Measurements from ENCODE around the gene AKT3. TPM values are rescaled to one million over a fixed set of nuclear protein-coding genes. Genes with fewer than 3 reads are reported as not detected.
"Not testable (repeated sequence)": the region's sequence is repeated elsewhere in the genome, so short reads cannot be mapped to it uniquely, and the experiment has no call there.

AKT3 gene
- total RNA-seq, 1 experiment from 2014 or later: 31.9 TPM

GRCh38 chr1:243663651-243664050, 186.4 kb downstream of the AKT3 start:
- no peak for TF ChIP-seq CTCF (IDR thresholded peaks at IDR 0.05; ENCODE audit: unreplicated experiment)
- POLR2A ChIA-PET: no interaction called here
- intact Hi-C loops (cut with micrococcal nuclease): no loop called here

GRCh38 chr1:243662169-243662568, 187.9 kb downstream of the AKT3 start:
- H3K27ac Mint-ChIP-seq (ENCODE audit: low read depth, unreplicated experiment); BruUV-seq (replicated peaks); CTCF ChIA-PET; H3K27me3 Mint-ChIP-seq (ENCODE audit: insufficient read depth, unreplicated experiment); H3K4me3 Mint-ChIP-seq (ENCODE audit: unreplicated experiment); H3K9me3 Mint-ChIP-seq (ENCODE audit: unreplicated experiment); DNase-seq (ENCODE audit: unreplicated experiment); intact Hi-C loops (cut with micrococcal nuclease): not testable (repeated sequence)
- Mint-ChIP-seq H3K4me1 (ENCODE audit: insufficient read depth, unreplicated experiment) (peaks cover 13% of the 10 kb centered on the region), H3K36me3 (ENCODE audit: insufficient read depth, unreplicated experiment) (peaks cover 10% of the 10 kb centered on the region)
- POLR2A ChIA-PET: interaction anchor here (1.0 kb wide), 1 partner anchor 16 kb away, joined by 3 read pairs; no protein-coding TSS in a partner anchor

More at GRCh38 chr1:243663651-243664050, 186.4 kb downstream of the AKT3 start:
- Mint-ChIP-seq H3K4me3 (ENCODE audit: unreplicated experiment) (no peak overlapping the region), H3K36me3 (ENCODE audit: insufficient read depth, unreplicated experiment) (peaks cover 4% of the 10 kb centered on the region), H3K4me1 (ENCODE audit: insufficient read depth, unreplicated experiment) (peaks cover 6% of the 10 kb centered on the region), H3K27me3 (ENCODE audit: insufficient read depth, unreplicated experiment) (no peaks in the 10 kb centered on the region), H3K27ac (ENCODE audit: low read depth, unreplicated experiment) (no peak overlapping the region), H3K9me3 (ENCODE audit: unreplicated experiment) (no peaks in the 10 kb centered on the region)
- no peak for DNase-seq (ENCODE audit: unreplicated experiment)
- CTCF ChIA-PET: no interaction called here
- BruUV-seq (replicated peaks): no TSS peak

GRCh38 chr1:243658594-243659105, 191.4 kb downstream of the AKT3 start:
- no TSS peak for BruUV-seq (replicated peaks)
- CTCF ChIA-PET: interaction anchor here (0.9 to 2.7 kb wide), 3 partner anchors 9 to 18 kb away, joined by 3 to 8 read pairs (median 4); no protein-coding TSS in a partner anchor
- TF ChIP-seq CTCF (IDR thresholded peaks at IDR 0.05; ENCODE audit: unreplicated experiment): no peak
- peak; percentile 63 for DNase-seq (ENCODE audit: unreplicated experiment)
- H3K36me3 Mint-ChIP-seq (ENCODE audit: insufficient read depth, unreplicated experiment): peaks cover 10% of the 10 kb centered on the region
- H3K27me3 Mint-ChIP-seq (ENCODE audit: insufficient read depth, unreplicated experiment): no peaks in the 10 kb centered on the region
- H3K27ac Mint-ChIP-seq (ENCODE audit: low read depth, unreplicated experiment): peak overlapping the region; percentile 87
- peaks cover 13% of the 10 kb centered on the region for H3K4me1 Mint-ChIP-seq (ENCODE audit: insufficient read depth, unreplicated experiment)
- no peak overlapping the region for H3K4me3 Mint-ChIP-seq (ENCODE audit: unreplicated experiment)
- intact Hi-C loops (cut with micrococcal nuclease): no loop called here
- no peaks in the 10 kb centered on the region for H3K9me3 Mint-ChIP-seq (ENCODE audit: unreplicated experiment)
- POLR2A ChIA-PET: interaction anchor here (0.7 to 1.5 kb wide), 2 partner anchors 62 to 82 kb away, joined by 3 to 6 read pairs; no protein-coding TSS in a partner anchor

- Mint-ChIP-seq H3K4me1 (ENCODE audit: insufficient read depth, unreplicated experiment) (peaks cover 13% of the 10 kb centered on the region), H3K9me3 (ENCODE audit: unreplicated experiment) (no peaks in the 10 kb centered on the region), H3K27ac (ENCODE audit: low read depth, unreplicated experiment) (peak overlapping the region; percentile 87), H3K36me3 (ENCODE audit: insufficient read depth, unreplicated experiment) (peaks cover 10% of the 10 kb centered on the region), H3K27me3 (ENCODE audit: insufficient read depth, unreplicated experiment) (no peaks in the 10 kb centered on the region), H3K4me3 (ENCODE audit: unreplicated experiment) (no peak overlapping the region)
- TF ChIP-seq CTCF (IDR thresholded peaks at IDR 0.05; ENCODE audit: unreplicated experiment): no peak
- no TSS peak for BruUV-seq (replicated peaks)
- ChIA-PET CTCF (interaction anchor here (0.6 to 2.7 kb wide), 5 partner anchors 10 to 293 kb away, joined by 3 to 8 read pairs (median 4); no protein-coding TSS in a partner anchor), POLR2A (no interaction called here)
- no peak for DNase-seq (ENCODE audit: unreplicated experiment)
- intact Hi-C loops (cut with micrococcal nuclease): no loop called here
Measured at GRCh38 chr1:243657793-243658192, 192.2 kb downstream of the AKT3 start.

GRCh38 chr1:243649530-243649929, 200.5 kb downstream of the AKT3 start:
- H3K36me3 Mint-ChIP-seq (ENCODE audit: insufficient read depth, unreplicated experiment); BruUV-seq (replicated peaks); H3K27me3 Mint-ChIP-seq (ENCODE audit: insufficient read depth, unreplicated experiment); intact Hi-C loops (cut with micrococcal nuclease); H3K4me3 Mint-ChIP-seq (ENCODE audit: unreplicated experiment); DNase-seq (ENCODE audit: unreplicated experiment); POLR2A ChIA-PET; H3K4me1 Mint-ChIP-seq (ENCODE audit: insufficient read depth, unreplicated experiment); H3K27ac Mint-ChIP-seq (ENCODE audit: low read depth, unreplicated experiment); H3K9me3 Mint-ChIP-seq (ENCODE audit: unreplicated experiment); CTCF ChIA-PET: not testable (repeated sequence)

Data from MCF 10A (cell line).